AG04450 (cell line): ENCODE data around the gene FRMD8. TPM values are rescaled to one million over a fixed set of nuclear protein-coding genes. Genes with fewer than 3 reads are reported as not detected.

Experiments
- CTCF ChIA-PET: fragments of 300-600, 350-600 bp; formaldehyde crosslinking; extraction: SDS; loops from one replicate; lab custom pipeline; 2022; ENCODE audit warnings: antibody characterized with exemption, inconsistent platforms; lab: Charles Lee
- POLR2A ChIA-PET: fragments of 350-600 bp; formaldehyde crosslinking; extraction: SDS; loops from one replicate; lab custom pipeline; 2021; ENCODE audit warnings: antibody characterized with exemption, inconsistent platforms; lab: Yijun Ruan, JAX
- DNase-seq: peaks from one replicate; pipeline ENCODE4 v3.0.0-alpha.2; 2011; ENCODE audit warnings: low read depth, low spot score
- H3K27ac ChIP-seq: one replicate; pipeline ENCODE4 v1.5.1; 2012; ENCODE audit warnings: low read depth, low read length, control low read depth
- H3K27me3 ChIP-seq: one replicate; pipeline ENCODE4 v1.6.0; 2012; ENCODE audit warnings: low read length; ENCODE audit not compliant: control insufficient read depth, insufficient read depth
- H3K4me3 ChIP-seq: 2 replicates; pipeline ENCODE4 v1.5.1; 2011; ENCODE audit warnings: mild to moderate bottlenecking, low read depth, low read length, control low read depth
- H3K9me3 ChIP-seq: 2 replicates; pipeline ENCODE4 v1.5.1; 2012; ENCODE audit warnings: low read length; ENCODE audit not compliant: control insufficient read depth, insufficient read depth
- polyA plus RNA-seq: library from polyadenylated mRNA; depleted of rRNA; stranded (reverse); fragments of >200 nt; gene quantifications from 2 replicates; pipeline ENCODE4 v1.2.3, GENCODE V29; 2011
- TF ChIP-seq, protein P1 (sequence below): IDR thresholded peaks from 2 replicates; pipeline ENCODE4 v1.5.1; 2011; ENCODE audit warnings: low read depth, low read length, control low read depth, inconsistent platforms

Gene FRMD8
- polyA plus RNA-seq, 1 experiment: 10.7 TPM

DNA sequence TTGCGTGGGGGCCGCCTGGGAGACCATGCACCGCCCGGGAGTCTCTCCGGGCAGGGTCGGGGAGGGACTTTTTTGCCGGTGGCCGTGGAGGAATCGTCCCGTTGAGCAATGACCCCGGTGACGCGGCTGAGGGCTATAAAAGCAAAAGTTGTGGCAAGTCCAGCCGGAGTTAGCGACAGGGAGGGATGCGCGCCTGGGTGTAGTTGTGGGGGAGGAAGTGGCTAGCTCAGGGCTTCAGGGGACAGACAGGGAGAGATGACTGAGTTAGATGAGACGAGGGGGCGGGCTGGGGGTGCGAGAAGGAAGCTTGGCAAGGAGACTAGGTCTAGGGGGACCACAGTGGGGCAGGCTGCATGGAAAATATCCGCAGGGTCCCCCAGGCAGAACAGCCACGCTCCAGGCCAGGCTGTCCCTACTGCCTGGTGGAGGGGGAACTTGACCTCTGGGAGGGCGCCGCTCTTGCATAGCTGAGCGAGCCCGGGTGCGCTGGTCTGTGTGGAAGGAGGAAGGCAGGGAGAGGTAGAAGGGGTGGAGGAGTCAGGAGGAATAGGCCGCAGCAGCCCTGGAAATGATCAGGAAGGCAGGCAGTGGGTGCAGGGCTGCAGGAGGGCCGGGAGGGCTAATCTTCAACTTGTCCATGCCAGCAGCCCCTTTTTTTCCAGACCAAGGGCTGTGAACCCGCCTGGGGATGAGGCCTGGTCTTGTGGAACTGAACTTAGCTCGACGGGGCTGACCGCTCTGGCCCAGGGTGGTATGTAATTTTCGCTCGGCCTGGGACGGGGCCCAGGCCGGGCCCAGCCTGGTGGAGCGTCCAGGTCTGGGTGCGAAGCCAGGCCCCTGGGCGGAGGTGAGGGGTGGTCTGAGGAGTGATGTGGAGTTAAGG is 36.4 kb downstream of the FRMD8 start, which contains the start of gene NEAT1:
TSS of gene NEAT1 (plus strand) at position 166 of the 883 bp plus-strand sequence.
- peak within 1 kb of the TSS; percentile 100 for H3K27ac ChIP-seq
- DNase-seq: no peak
- peak within 1 kb of the TSS; percentile 97 for H3K4me3 ChIP-seq
- TF ChIP-seq, protein P1, sequence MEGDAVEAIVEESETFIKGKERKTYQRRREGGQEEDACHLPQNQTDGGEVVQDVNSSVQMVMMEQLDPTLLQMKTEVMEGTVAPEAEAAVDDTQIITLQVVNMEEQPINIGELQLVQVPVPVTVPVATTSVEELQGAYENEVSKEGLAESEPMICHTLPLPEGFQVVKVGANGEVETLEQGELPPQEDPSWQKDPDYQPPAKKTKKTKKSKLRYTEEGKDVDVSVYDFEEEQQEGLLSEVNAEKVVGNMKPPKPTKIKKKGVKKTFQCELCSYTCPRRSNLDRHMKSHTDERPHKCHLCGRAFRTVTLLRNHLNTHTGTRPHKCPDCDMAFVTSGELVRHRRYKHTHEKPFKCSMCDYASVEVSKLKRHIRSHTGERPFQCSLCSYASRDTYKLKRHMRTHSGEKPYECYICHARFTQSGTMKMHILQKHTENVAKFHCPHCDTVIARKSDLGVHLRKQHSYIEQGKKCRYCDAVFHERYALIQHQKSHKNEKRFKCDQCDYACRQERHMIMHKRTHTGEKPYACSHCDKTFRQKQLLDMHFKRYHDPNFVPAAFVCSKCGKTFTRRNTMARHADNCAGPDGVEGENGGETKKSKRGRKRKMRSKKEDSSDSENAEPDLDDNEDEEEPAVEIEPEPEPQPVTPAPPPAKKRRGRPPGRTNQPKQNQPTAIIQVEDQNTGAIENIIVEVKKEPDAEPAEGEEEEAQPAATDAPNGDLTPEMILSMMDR: no peak
- CTCF ChIA-PET: interaction anchor here (0.6 to 1.3 kb wide), 3 partner anchors 85 to 361 kb away, joined by 3 read pairs; no protein-coding TSS in a partner anchor
- H3K9me3 ChIP-seq: peaks cover 6% of the 10 kb centered on the region; the same call in 1 of the 2 replicates
- POLR2A ChIA-PET: interaction anchor here (0.5 to 17.0 kb wide), 40 partner anchors 6 to 436 kb away, joined by 3 to 999 read pairs (median 4); partner anchors contain the start of genes DPF2, FAM89B, FRMD8 and MALAT1
- no peaks in the 10 kb centered on the region for H3K27me3 ChIP-seq

DNA sequence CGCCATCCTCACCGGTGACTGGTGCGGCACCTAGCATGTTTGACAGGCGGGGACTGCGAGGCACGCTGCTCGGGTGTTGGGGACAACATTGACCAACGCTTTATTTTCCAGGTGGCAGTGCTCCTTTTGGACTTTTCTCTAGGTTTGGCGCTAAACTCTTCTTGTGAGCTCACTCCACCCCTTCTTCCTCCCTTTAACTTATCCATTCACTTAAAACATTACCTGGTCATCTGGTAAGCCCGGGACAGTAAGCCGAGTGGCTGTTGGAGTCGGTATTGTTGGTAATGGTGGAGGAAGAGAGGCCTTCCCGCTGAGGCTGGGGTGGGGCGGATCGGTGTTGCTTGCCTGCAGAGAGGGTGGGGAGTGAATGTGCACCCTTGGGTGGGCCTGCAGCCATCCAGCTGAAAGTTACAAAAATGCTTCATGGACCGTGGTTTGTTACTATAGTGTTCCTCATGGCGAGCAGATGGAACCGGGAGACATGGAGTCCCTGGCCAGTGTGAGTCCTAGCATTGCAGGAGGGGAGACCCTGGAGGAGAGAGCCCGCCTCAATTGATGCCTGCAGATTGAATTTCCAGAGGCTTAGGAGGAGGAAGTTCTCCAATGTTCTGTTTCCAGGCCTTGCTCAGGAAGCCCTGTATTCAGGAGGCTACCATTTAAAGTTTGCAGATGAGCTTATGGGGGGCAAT is 37.2 kb downstream of the FRMD8 start:
- TF ChIP-seq, protein P1: no peak
- Histone ChIP-seq H3K27ac (peak overlapping the region; percentile 100), H3K9me3 (peaks cover 6% of the 10 kb centered on the region; the same call in 1 of the 2 replicates), H3K27me3 (no peaks in the 10 kb centered on the region), H3K4me3 (peak overlapping the region; percentile 97)
- no peak for DNase-seq
- ChIA-PET POLR2A (interaction anchor here (0.7 to 17.0 kb wide), 22 partner anchors 9 to 192 kb away, joined by 3 to 999 read pairs (median 6); partner anchors contain the start of genes FAM89B, FRMD8, MALAT1 and PCNX3), CTCF (interaction anchor here (1.1 to 1.3 kb wide), 2 partner anchors 85 to 94 kb away, joined by 3 read pairs; no protein-coding TSS in a partner anchor)

DNA sequence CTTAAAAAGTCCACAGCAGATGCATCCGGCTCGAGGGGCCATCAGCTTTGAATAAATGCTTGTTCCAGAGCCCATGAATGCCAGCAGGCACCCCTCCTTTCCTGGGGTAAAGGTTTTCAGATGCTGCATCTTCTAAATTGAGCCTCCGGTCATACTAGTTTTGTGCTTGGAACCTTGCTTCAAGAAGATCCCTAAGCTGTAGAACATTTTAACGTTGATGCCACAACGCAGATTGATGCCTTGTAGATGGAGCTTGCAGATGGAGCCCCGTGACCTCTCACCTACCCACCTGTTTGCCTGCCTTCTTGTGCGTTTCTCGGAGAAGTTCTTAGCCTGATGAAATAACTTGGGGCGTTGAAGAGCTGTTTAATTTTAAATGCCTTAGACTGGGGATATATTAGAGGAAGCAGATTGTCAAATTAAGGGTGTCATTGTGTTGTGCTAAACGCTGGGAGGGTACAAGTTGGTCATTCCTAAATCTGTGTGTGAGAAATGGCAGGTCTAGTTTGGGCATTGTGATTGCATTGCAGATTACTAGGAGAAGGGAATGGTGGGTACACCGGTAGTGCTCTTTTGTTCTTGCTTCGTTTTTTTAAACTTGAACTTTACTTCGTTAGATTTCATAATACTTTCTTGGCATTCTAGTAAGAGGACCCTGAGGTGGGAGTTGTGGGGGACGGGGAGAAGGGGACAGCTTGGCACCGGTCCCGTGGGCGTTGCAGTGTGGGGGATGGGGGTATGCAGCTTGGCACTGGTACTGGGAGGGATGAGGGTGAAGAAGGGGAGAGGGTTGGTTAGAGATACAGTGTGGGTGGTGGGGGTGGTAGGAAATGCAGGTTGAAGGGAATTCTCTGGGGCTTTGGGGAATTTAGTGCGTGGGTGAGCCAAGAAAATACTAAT is 38.0 kb downstream of the FRMD8 start:
- POLR2A ChIA-PET: interaction anchor here (0.7 to 17.0 kb wide), 19 partner anchors 8 to 212 kb away, joined by 3 to 999 read pairs (median 6); partner anchors contain the start of genes FAM89B, FRMD8, MALAT1 and PCNX3

More for the DNA sequence above, 38.0 kb downstream of the FRMD8 start:
- peak overlapping the region; percentile 100 for H3K27ac ChIP-seq
- no peak for DNase-seq
- peak overlapping the region; percentile 97 for H3K4me3 ChIP-seq
- H3K9me3 ChIP-seq: peaks cover 6% of the 10 kb centered on the region; the same call in 1 of the 2 replicates
- TF ChIP-seq, protein P1: no peak
- CTCF ChIA-PET: interaction anchor here (1.1 kb wide), 1 partner anchor 94 kb away, joined by 3 read pairs; no protein-coding TSS in a partner anchor
- no peaks in the 10 kb centered on the region for H3K27me3 ChIP-seq
